Right ventricle myocardium inferior (tissue), 1 donor: ENCODE measurements around the gene MYORG. TPM values are rescaled to one million over a fixed set of nuclear protein-coding genes. Genes with fewer than 3 reads are reported as not detected.

Source experiments
- ATAC-seq: fragments of 200-7000 bp; cut with Tn5 transposase; one replicate; pipeline ENCODE4 v1.9.1; 2020; ENCODE audit warnings: mild to moderate bottlenecking, moderate library complexity
- DNase-seq: peaks from one replicate; pipeline ENCODE4 v3.0.0; 2021; ENCODE audit errors: missing footprints
- intact Hi-C: fragments of 100-400 bp; cut with DNase I; formaldehyde crosslinking; loops from one replicate; pipeline ENCODE4 v1.11.0; 2022
- total RNA-seq: library from RNA; stranded (reverse); fragmentation: NEBNext Ultra II Directional; extraction: Animal tissue kit (Norgen Biotek cat#: 25700); gene quantifications from one replicate; pipeline ENCODE4 v1.2.1, GENCODE V29; 2021
- donor health status: DM: no; HTN: yes; CAD: no; lungs with severe emphysema.

MYORG gene
- total RNA-seq, 1 donor from 2014 or later = 9.0 TPM

DNA sequence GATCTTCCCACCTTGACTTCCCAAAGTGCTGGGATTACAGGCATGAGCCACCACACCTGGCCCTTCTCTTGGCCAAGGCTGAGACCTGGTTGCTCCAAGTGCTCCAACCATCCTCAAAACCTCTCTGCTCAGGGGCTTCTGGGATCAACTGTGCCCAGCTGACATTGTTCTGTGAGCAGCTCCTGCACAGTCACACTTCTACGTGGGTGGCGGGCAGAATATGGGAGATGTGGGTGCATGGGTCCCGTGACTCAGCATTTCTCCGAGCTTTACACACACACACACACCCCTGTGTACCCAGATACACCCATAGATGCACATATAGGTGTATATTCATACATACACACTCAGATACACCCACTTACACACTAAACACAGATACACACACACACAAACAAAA is 10.5 kb upstream of the MYORG start:
- intact Hi-C loops = no loop called here
- DNase-seq (no peak), ATAC-seq (no peak)

DNA sequence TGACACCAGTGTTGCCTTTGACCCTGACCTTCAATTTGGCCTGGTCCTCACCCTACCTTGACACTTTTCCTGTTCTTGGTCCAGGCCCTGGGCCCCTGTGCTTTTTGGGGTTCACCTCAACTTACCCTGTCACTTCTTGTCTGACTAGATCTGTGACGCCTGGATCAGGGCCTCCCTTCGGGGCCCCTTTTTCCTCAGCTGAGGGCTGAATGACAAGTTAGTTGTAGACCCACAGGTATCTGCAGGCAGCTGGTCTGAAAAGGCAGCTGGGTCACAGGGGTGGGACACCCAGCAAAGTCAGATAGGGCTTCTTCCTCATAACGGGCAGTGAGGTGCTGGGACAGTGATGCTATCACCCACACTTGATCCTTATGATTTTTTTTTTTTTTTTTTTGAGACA is 10.0 kb upstream of the MYORG start:
- intact Hi-C loops = no loop called here
- DNase-seq (no peak), ATAC-seq (no peak)

DNA sequence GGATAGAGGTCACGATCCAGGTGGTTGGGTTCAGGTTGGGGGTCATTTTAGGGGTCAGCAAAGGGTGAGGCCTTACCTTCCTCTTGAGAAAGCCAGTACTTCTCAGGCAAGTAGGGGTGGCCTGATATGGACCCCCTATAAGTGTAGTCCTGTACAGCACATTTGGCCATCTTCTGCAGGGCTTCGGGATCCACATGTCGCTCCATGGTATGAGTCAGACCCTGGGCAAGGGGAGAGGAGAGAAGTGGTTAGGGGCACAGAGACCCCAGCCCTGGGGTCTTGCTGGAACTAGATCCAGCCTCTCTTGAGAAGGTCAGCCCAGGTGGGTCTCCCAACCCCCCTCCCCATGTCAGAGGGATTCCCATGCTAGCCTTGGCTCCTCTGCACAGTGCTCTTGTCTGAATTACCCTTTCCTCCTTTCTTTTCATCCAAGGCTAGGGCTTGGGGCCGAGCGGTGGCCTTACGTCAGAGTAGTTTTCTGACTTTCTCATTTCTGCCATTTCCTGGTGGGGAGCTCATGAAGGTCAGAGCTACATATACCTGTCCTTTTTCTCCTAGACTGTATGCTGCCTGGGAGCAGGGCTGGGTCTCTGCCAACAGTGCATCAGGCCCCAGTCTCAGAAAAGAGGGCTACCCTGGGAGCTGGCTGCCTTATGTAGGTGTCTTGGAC is 9.0 kb upstream of the MYORG start:
- intact Hi-C loops = no loop called here
- DNase-seq (no peak), ATAC-seq (no peak)

- DNase-seq (no peak), ATAC-seq (no peak)
- intact Hi-C loops = no loop called here
Measured at GRCh38 chr9:34384368-34385165, 7.9 kb upstream of the MYORG start.

DNA sequence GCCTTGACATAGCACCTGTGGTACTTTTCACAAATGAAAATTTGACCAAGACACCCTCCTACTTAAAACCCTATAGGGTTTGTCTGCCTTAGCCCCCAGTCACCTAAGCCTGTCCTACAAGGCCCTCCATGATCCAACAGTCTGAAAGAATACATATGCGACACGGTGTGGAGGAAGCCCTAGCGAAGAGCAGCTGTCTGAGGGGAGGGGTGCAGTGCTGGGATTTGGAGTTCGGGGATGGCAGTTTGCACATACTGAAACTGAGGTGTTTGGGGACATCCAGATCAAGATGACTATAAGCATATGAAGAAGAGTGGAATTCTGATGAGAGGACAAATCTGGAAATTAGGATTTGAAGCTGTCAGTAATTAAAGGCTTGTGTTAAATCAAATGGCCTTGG is 7.2 kb upstream of the MYORG start:
- intact Hi-C loops = no loop called here
- DNase-seq = no peak
- no peak for ATAC-seq

GRCh38 chr9:34382879-34383278 is 6.2 kb upstream of the MYORG start:
- DNase-seq = no peak
- intact Hi-C loops = no loop called here
- no peak for ATAC-seq

DNA sequence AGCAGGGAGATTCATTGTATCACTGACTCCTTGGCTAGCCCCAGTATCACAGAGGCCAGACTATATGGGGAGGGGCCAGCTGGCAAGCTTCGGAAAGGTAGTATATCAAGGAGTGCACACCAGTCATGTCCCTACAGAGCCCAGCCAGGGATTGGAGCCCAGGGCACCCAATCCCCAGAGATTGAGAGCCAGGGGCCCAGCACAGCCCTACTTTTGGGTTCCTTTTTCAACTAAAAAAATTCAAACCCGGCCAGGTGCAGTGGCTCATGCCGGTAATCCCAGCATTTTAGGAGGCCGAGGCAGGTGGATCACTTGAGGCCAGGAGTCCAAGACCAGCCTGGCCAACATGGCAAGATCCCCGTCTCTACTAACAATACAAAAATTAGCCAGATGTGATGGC is 5.4 kb upstream of the MYORG start:
- intact Hi-C loops = no loop called here
- no peak for DNase-seq
- ATAC-seq = no peak

DNA sequence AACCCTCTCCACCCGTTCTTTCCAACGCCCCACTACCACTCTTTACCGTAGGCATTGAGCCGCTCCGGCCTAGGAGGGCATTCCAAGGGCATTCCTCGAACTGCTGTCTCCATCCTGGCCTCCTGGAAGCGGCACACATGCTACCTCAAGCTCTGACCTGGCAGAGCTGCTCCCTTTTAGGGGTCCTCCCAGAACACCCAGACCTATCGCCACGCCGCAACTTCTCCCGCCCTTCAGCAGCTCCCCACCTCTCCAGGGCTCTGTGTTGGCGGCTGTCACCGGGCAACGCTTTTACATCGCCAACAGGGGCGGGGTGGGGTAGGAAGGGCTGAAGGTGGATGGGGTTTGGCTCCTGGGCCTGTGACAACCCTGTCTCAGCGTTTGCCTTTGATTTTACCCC is 4.6 kb upstream of the MYORG start:
- ATAC-seq (no peak), DNase-seq (no peak)
- intact Hi-C loops = no loop called here

DNA sequence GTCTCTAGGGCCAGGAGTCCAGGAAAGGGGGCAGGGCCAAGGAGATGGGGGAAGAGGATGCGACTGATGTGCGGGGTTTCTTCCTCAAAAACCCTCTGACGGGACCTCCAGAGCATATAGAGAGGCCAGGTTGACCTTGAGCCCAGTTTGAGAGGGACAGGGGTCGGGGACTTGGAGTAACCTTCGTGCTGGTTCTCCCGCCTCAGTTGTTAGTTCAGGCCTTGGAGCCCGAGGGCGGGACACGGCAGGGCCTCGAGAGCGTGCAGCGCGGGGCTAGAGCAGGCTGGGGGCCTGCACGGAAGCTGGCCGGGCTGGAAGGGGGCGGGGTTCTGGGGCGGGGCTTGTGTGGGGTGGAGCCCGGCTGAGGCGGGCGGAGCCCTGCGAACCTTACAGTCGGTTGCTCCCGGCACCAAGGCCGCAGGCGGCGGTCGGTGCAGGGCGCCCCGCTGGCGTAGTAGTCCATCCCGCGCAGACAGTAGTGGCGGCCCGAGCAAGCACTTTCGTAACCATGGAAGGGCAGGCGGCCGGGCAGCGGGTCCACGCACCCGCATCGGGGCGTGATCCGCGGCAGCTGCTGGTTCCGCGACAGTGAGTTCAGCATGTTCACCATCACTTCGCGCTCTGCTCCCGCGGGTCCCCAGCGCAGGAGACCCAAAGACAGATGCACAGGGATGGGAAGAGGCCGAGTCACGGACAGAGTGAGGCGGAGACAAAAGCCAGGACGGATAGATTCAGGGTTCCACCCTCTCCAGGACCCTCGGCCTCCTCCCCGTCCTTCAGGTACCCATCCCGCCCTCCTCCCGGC is 4.0 kb upstream of the MYORG start:
- intact Hi-C loops = no loop called here
- DNase-seq (peak; percentile 90), ATAC-seq (peak; percentile 82)

DNA sequence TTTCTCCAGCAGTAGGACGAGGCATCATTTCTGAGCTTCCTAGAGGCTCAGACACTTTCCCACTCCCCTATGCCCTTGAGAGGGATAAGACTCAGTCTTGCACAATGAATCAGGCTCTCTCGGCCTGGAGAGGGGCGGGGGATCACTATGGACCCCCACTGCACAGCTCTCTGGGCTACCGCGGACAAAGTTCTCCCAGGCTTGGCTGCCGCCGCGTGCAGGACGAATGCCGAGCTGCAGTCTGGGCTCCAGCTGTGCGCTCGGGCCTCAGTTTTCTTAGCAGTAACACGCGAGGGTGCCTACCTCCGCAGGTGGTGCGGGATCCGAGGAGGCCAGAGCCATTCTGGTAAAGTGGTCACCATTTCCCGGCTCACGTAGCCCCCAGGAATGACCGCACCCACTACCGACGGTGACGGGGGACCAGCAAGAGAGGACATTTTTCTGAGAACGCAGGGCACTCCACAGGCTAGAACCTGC is 3.4 kb upstream of the MYORG start:
- DNase-seq (peak; percentile 69), ATAC-seq (no peak)
- intact Hi-C loops = no loop called here

DNA sequence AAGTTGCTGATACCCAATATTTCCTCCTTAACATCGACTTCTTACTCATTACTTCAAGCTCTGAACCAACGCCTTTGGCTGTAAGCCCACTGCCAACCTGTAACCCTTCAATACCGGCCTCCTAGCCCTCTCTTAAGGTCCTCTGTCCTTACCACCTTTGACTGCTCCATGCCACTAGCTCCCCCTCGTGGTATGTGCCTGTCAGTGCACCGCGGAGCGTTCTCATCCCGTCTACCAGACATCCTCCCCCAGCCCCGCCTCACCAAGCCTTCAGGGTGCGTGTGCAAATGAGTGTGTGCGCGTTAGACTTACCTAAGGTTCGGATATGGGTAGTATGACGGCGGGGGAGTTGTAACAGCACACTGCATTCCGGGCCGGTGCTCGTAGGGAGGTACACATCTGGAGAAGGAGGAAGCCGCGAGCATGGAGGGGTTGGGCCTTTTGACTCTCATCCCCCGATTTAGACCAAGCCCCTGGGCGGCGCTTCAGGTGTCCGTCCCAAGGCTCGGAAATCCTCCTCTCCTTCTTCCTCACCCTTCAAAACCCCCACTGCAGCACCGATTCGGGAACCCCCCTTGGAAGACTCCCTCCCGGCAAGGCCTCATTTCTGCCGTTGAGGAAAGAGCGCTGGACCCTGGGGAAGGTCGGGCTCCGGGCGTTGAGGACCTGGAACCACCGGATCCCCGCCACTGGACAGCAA is 2.8 kb upstream of the MYORG start:
- intact Hi-C loops = loop anchor here (1.0 to 5.0 kb wide), 2 partner anchors 47 to 122 kb away; no protein-coding TSS in a partner anchor
- DNase-seq (peak; percentile 94), ATAC-seq (peak; percentile 57)

DNA sequence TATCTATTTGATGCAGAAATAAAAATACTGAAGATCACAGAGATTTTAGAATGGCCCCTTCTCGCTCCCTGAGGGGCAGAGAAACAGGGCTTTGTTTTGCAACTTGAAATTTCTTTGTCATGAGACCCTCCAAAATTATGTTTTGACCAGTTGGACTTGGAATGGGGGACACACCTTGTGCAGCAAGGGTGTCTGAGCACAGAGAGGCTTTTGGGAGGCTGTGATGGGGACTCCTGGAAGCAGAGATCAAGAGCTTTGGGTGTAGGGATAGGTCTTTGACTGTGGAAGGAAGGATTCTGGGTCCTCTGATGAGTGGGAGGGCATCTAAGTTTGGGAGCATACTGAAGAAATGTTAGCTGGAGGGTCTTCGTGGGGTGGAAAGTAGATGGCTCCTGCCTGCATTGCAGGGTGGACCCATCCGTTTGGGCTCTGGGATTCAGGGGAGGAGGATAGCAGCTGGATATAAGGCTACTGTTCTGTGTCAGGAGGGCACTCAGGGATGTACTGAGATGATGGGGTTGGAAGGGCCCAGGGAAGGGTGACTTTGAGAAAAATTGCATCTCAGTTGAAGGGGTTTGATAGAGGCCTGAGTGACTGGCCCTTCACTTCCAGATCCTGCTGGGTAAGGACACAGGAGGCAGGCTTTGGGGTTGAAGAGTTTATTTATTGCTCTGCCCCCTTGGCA is 1.8 kb upstream of the MYORG start:
- intact Hi-C loops = loop anchor here (1.0 to 5.0 kb wide), 2 partner anchors 46 to 121 kb away; no protein-coding TSS in a partner anchor
- no peak for ATAC-seq

GRCh38 chr9:34377404-34377746 is 677 bp upstream of the MYORG start:
- DNase-seq (peak; percentile 76), ATAC-seq (no peak)
- intact Hi-C loops = loop anchor here (2.0 to 5.0 kb wide), 2 partner anchors 35 to 120 kb away; no protein-coding TSS in a partner anchor

More for the DNA sequence above, 1.8 kb upstream of the MYORG start:
- no peak for DNase-seq

DNA sequence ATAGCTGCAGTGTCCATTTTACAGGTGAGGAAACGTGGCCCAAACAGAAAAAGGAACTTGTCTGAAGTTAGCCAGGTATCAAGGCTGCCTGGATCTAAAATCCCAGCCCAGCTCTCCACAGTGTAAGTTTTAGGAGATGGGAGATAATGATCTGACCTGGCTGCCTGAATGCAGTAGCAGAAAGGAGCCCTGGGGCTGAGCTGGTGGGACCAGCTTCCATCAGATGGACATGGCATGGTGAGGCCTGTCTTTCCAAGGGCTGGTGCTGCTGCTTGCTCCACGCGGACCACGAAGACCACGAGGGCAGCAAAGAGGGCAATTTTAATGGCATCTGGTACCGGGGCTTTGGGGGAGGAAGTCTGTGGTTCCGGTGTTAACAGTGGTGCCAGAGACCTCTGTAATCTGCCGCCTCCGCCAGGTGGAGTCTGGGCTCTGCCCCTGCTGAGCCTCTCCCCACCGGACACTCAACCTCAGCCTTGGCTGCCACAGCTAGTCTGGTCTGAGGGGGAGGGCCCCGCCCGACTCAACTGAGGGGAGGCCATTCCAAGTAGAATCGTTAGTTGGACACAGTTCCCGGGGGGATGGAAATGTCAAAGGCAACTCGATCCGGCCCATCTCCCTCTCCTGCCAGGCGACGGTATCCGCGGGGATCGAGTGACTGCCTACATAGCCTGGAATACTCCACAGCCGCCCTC is 650 bp downstream of the MYORG start:
- intact Hi-C loops = loop anchor here (2.0 to 5.0 kb wide), 2 partner anchors 33 to 119 kb away; no protein-coding TSS in a partner anchor
- DNase-seq (peak; percentile 77), ATAC-seq (peak; percentile 25)

DNA sequence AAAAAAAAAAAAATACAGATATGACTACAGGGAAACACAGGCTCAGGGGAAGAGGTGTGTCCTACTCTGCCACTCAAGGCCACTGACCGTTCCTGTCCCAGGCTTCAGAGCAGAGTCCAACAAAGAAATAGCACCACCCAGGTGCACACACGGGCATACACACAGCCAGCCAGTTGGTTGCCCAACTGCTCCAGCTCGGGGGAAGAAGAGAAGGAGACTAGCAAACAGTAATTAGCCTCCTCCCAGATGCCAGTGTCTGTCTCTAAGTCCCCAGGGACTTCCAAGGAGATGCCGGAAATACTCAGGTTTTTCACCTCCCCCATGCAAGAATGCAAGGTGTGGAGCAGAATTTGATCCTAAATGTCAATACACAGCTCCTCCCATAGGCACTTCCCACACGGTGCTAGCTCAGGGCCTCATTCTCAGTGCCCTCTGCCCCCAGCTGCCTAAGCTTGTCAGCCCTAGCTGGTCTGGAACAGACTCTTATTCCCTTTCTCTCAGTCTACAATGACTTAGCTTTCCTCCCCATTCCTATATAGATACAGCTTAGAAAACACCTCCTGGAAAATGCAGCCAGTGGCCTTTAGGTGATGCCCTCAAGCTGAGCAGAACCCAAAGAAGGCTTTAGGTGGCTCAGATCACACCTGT is 1.7 kb downstream of the MYORG start:
- DNase-seq (no peak), ATAC-seq (no peak)
- intact Hi-C loops = loop anchor here (5.0 kb wide), 1 partner anchor 118 kb away; no protein-coding TSS in a partner anchor

GRCh38 chr9:34374339-34374738 is 2.4 kb downstream of the MYORG start:
- intact Hi-C loops = no loop called here
- ATAC-seq (no peak), DNase-seq (no peak)

- intact Hi-C loops = no loop called here
- DNase-seq = no peak
- no peak for ATAC-seq
Measured at GRCh38 chr9:34373749-34374148, 2.9 kb downstream of the MYORG start.
